ENCODE results near the gene GRAMD1A.
A peak's percentile ranks its signal among the peaks of the same experiment; 100 is the strongest.
"Not testable (repeated sequence)": the region's sequence is repeated elsewhere in the genome, so short reads cannot be mapped to it uniquely, and the experiment has no call there.

Gene GRAMD1A

DNA sequence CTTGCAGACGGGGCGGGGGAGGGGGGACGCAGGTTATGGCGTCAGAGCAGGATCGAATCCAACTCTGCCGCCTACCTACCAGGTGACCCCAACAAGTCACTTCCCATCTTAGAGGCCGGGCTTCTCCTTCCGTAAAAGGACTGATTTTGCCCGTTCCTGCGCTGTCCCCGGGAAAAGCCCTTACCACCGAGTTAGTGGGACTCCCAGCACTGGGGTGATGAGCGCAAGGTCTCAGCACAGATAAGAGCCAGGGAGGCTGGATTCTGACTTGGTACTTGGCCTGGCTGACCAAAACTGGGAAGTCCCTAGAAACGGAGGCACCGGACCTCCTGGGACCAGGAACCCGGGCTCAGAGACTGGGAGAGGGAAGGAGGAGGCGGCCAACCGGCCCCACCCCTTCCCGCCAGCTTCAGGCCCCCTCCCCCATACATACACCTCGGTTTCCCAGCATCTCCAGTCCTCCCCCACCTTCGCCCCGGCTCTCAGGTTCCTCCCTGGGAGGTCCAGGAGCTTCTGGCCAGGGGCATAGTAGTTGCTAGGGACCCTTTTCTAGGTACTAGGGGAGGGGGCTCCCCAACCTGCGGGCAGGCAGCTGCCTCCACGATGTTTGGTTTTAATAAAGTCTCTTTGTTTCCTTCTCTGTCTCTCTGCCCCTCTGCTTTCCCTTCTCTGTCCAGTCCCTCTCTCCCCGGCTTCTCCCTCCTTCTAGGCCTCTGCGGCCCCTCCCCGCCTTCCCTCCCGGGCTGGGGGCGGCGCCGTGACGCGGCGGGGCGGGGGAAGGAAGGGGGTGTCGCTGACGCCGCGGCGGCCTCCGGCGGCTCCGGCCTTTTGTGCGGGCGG is at the start of gene GRAMD1A:
Gene GRAMD1A (plus strand): TSS at position 826 of the 840 bp plus-strand sequence. CDS start 156 bp downstream, outside the sequence.
- no peak for FAIRE-seq

GRCh38 chr19:34953092-34953491 is 47.0 kb upstream of the GRAMD1A start:
- peak; percentile 75 for FAIRE-seq

DNA sequence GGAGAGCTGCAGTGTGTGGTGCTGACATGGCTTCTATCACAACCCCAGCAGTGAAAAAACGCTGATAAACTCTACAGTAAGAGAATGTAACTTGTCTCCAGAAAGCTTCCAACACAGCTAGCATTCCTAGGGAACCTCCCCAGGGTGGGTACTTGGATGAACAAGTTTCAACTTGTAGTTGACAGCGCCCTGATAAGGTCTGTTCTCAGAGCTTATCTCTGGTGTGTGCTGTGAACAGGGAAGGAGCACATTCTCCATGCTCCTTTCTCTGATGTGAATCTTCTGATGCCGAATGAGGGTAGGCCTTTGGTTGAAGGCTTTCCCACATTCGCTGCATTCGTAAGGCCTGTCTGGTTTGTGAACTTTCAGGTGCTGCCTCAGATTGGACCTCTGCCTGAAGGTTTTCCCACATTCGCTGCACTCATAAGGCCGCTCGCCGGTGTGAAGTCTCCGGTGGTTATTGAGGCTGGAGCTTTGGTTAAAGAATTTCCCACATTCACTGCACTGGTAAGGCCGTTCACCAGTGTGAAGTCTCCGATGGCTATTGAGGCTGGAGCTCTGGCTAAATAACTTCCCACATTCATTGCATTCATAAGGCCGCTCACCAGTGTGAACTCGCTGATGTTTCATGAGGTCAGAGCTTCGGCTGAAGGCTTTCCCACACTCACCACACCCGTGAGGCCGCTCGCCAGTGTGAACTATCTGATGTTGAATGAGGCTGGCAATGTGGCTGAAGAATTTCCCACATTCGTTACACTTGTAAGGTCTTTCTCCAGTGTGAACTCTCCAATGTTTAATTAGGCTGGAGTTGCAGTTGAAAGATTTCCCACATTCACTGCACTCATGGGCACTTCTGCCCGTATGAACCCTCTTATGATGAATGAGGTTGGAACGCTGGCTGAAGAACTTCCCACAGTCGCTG is 42.0 kb upstream of the GRAMD1A start:
- FAIRE-seq, result no peak

DNA sequence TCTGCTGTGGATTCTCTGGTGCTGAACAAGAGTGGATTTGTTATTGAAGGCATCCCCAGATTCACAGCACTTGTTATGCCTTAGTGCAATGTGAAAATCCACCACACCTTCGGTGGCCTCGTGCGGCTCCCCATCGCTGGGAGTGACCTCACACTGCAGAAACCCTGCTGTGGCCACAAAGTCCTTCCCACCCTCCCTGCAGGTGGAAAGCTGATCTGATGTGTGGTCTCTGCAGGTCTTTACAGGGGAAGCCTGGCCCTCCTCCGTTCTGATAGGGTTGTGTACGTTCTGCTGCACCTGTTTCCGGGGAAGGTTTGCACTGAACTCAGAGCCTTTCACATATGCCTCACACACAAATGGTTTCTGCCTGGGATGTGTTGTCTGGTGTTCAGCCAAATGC is 41.1 kb upstream of the GRAMD1A start:
- FAIRE-seq, result no peak

DNA sequence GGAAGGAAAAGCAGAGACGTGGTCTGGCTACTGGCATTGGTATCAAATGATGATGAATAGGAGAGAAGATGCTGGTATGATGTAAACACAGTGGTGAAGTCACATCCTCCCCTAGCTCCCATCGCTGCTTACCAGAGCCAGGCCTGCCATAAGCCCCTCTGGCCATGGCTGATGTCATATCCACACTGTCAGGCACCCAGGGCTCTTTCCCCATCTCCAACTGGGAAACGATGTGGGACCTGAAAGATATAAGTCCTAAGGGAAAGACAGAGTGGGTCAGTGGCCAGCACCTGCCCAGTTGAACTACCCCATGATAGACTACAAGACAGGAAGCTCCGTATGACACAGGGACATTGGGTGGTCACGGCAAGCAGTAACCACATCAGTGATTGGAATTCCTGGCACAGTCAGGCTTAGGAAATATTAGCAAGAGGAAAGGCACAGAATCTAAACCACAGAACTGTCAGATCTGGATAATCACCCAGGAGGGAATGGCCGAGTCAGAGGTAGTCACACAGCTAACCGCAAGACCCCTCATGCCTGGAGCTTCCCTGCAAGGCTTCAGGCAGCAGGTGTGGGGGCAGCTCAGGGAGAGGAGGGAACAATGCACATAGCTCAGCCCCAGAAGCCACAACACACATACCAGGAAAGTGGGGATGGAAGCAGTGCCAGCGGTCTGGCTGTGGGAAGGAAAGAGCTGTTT is 39.9 kb upstream of the GRAMD1A start:
- no peak for FAIRE-seq

DNA sequence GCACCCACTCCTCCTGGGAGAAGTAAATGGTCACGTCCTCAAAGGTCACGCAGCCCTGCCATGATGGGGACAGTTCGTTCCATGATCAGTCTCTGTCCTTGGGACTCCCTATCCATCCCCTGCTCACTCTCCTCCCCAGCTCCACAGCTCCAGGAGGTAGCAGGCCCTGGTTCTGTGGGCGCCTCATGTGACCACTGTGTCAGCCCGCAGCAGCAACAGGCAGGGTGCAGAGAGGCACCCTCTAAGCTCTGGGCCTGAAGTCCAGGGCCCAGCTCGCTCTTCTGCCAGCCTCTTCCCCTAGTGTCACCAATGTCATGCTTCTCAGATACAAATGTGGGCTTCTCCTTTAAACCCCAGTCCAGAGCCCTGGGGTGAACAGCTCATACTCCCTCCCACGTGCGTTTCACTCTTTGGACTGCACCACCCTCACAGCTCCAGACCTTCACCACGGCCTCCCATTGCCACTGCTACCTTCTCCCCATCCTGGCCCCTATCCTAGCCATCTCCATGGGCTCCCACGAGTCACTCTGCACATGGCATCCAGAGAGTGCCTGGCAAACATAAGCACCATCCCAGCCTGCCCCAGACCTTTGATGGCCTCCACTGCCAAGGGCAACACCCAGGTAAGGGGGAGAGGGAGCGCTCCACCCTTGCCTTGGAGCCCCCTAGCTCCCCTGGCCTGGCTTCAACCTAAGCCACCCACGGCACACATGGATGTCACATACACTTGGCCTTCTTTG is 39.0 kb upstream of the GRAMD1A start:
- no peak for FAIRE-seq

GRCh38 chr19:34961775-34962686 is 38.1 kb upstream of the GRAMD1A start:
- no peak for FAIRE-seq

GRCh38 chr19:34962687-34963572 is 37.2 kb upstream of the GRAMD1A start:
- no peak for FAIRE-seq

DNA sequence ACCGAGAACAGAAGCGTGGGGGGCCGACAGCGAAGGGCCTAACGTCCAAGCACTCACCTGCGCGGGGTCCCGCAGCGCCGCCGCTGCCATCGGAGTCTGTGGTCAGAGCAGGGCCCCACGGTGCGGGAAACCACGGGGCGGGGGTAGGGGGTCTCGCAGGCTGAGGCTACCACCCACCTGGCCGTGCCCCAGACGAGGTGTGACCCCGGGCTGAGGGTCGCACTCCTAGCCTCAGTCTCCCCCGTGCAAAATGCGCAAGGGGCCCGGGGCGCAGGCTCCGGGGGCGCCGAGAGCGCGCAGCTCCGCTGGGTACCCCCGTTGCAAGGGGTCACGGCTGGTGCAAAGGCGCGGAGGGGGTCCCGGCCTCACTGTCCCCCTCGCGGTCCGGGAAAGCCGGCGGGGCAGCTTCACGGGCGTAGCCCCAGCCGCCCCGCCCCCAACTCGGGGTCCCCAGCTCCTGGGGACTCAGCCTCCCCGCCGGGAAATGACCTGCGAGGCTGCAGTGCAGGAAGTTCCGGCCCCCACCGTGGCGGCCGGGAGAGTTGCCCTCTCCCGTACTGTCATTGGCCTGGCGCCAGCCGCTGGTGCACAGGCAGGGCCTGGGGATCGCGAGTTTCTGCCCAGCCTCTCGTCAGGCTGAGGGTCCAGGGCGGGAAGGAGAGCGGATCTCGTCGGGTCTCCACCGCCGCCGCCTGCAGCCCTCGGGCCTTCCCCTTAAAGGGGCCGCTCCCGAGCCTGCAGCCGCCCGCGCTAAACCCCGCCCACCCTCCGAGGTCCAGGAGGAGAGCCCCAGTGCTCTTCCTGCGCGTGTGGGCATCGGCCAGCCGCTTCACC is 36.3 kb upstream of the GRAMD1A start, which contains the start of gene ZNF792:
Gene ZNF792 (minus strand): TSS at position 657 of the 834 bp plus-strand sequence. CDS start 567 bp downstream, at position 90.
- FAIRE-seq, result no peak

GRCh38 chr19:34964598-34964997 is 35.5 kb upstream of the GRAMD1A start:
- no peak for FAIRE-seq

DNA sequence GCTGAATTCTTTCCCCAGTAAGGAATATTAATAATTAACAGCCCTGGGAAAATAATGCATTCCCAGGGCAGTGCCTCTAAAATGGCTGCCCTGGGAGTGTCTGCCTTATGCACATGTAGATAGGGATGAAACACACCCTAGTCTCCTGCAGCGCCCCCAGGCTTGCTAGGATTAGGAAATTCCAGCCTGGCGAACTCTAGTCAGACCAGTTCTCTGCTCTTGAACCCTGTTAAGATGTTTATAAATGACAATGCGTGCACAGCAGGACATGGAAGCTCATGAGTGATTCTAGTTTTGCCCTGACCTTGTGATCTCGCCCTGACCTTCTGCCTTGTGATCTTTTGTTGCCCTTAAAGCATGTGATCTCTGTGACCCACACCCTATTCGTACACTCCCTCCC is 34.6 kb upstream of the GRAMD1A start:
- FAIRE-seq, result not testable (repeated sequence)

DNA sequence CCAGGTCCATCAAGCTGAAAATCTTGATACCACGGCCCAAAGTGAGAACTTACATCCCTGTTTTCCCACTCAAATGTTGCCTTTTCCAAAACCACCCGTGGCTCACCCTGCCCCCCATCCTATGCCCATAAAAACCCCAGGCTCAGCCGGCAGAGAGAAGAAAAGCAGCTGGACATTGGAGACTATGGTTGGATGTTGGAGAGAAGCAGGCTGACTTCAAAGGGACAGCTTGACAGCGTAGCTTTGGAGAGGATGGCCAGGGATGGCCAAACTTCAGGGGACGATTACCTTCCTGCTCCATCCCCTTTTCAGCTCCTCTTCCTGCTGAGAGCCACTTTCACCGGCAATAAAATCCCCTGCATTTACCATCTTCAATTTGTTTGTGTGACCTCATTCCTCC is 32.6 kb upstream of the GRAMD1A start:
- no peak for FAIRE-seq

GRCh38 chr19:34969721-34970120 is 30.4 kb upstream of the GRAMD1A start:
- no peak for FAIRE-seq

- FAIRE-seq, result not testable (repeated sequence)
Observed at GRCh38 chr19:34970185-34970780, 29.8 kb upstream of the GRAMD1A start.

GRCh38 chr19:34972163-34972705 is 27.9 kb upstream of the GRAMD1A start:
- no peak for FAIRE-seq

DNA sequence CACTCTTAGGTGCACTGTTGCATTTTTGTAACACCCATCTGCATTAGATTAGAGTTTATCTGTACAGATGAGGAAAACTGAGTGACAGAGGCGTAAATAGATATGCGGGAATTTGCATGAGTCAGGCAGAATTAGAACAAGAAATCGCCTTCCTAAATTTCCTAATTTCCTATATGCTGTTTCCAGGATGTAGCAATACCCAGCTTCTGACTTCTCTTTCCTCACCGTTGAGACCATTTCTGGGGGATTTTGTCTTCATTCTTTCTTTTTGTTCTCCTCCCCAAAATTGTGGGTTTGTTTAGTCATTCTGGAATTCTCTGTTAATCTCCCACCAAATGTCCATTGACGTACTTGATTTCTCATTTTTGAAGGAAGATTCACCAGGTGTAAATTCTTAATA is 25.5 kb upstream of the GRAMD1A start:
- no peak for FAIRE-seq

GRCh38 chr19:34975056-34975455 is 25.1 kb upstream of the GRAMD1A start:
- no peak for FAIRE-seq

GRCh38 chr19:34976611-34977010 is 23.5 kb upstream of the GRAMD1A start:
- FAIRE-seq, result no peak

Measured in islet of Langerhans (tissue), 1 donor.